HAP-1 (cell line): ENCODE measurements around the gene ST3GAL3.
A peak's percentile ranks its signal among the peaks of the same experiment; 100 is the strongest.

Experiments used
- DNase-seq, 2 experiments: peaks; one replicate each; pipeline ENCODE4 v3.0.0-alpha.2; 2016 to 2020; ENCODE audit warnings: low spot score in 2 of 2
- H3K27me3 ChIP-seq: fragments of 250-450 bp; sonication (Bioruptor Pico); 2 replicates; pipeline ENCODE4 v1.5.1; 2020; ENCODE audit warnings: low read depth, mild to moderate bottlenecking, moderate library complexity
- H3K36me3 ChIP-seq: fragments of 250-450 bp; sonication (Bioruptor Pico); replicated peaks from 2 replicates; pipeline ENCODE4 v1.5.1; 2020; ENCODE audit warnings: mild to moderate bottlenecking
- H3K4me1 ChIP-seq: fragments of 250-450 bp; sonication (Bioruptor Pico); 2 replicates; pipeline ENCODE4 v1.5.1; 2020; ENCODE audit warnings: mild to moderate bottlenecking
- H3K4me3 ChIP-seq: fragments of 250-450 bp; sonication (Bioruptor Pico); 2 replicates; pipeline ENCODE4 v1.5.1; 2020; ENCODE audit warnings: mild to moderate bottlenecking, moderate library complexity
- H3K9me3 ChIP-seq: fragments of 250-450 bp; sonication (Bioruptor Pico); 2 replicates; pipeline ENCODE4 v1.5.1; 2020; ENCODE audit warnings: mild to moderate bottlenecking, moderate library complexity
- in situ Hi-C: fragments of 300-500 bp; cut with MboI; formaldehyde crosslinking; loops from 3 replicates; pipeline ENCODE4 v1.14.3; 2020; ENCODE audit warnings: low sequenced_read_pairs, inconsistent platforms, mixed read lengths

The ST3GAL3 gene

GRCh38 chr1:43913051-43913501 is 205.7 kb downstream of the ST3GAL3 start:
- Histone ChIP-seq H3K9me3 (no peaks in the 10 kb centered on the region), H3K4me3 (no peak overlapping the region), H3K36me3 (no peaks in the 10 kb centered on the region), H3K27me3 (no peaks in the 10 kb centered on the region), H3K4me1 (peaks cover 6% of the 10 kb centered on the region)
- in situ Hi-C loops: no loop called here
- DNase-seq: peak; percentile 54 to 57

GRCh38 chr1:43913666-43914360 is 206.5 kb downstream of the ST3GAL3 start:
- no peak for DNase-seq
- in situ Hi-C loops: no loop called here
- H3K27me3 ChIP-seq: no peaks in the 10 kb centered on the region
- H3K9me3 ChIP-seq: no peaks in the 10 kb centered on the region
- H3K4me1 ChIP-seq: peaks cover 6% of the 10 kb centered on the region
- no peak overlapping the region for H3K4me3 ChIP-seq
- no peaks in the 10 kb centered on the region for H3K36me3 ChIP-seq

- in situ Hi-C loops: no loop called here
- no peak for DNase-seq
- Histone ChIP-seq H3K4me1 (peaks cover 6% of the 10 kb centered on the region), H3K36me3 (no peaks in the 10 kb centered on the region), H3K4me3 (no peak overlapping the region), H3K27me3 (no peaks in the 10 kb centered on the region), H3K9me3 (no peaks in the 10 kb centered on the region)
Observed at GRCh38 chr1:43914576-43915525, 207.5 kb downstream of the ST3GAL3 start.

GRCh38 chr1:43919906-43920305 is 212.6 kb downstream of the ST3GAL3 start:
- in situ Hi-C loops: no loop called here
- DNase-seq: no peak
- Histone ChIP-seq H3K36me3 (no peaks in the 10 kb centered on the region), H3K9me3 (no peaks in the 10 kb centered on the region), H3K4me1 (no peaks in the 10 kb centered on the region), H3K4me3 (no peak overlapping the region), H3K27me3 (no peaks in the 10 kb centered on the region)

- no peaks in the 10 kb centered on the region for H3K27me3 ChIP-seq
- H3K4me3 ChIP-seq: no peak overlapping the region
- H3K9me3 ChIP-seq: no peaks in the 10 kb centered on the region
- H3K4me1 ChIP-seq: no peaks in the 10 kb centered on the region
- in situ Hi-C loops: no loop called here
- H3K36me3 ChIP-seq: no peaks in the 10 kb centered on the region
- DNase-seq: no peak
Observed at GRCh38 chr1:43921022-43921421, 213.7 kb downstream of the ST3GAL3 start.

GRCh38 chr1:43924516-43924915 is 217.2 kb downstream of the ST3GAL3 start:
- Histone ChIP-seq H3K36me3 (no peaks in the 10 kb centered on the region), H3K9me3 (no peaks in the 10 kb centered on the region), H3K27me3 (no peaks in the 10 kb centered on the region), H3K4me1 (no peaks in the 10 kb centered on the region), H3K4me3 (no peak overlapping the region)
- no peak for DNase-seq
- in situ Hi-C loops: no loop called here

GRCh38 chr1:43925846-43926245 is 218.5 kb downstream of the ST3GAL3 start:
- DNase-seq: no peak
- Histone ChIP-seq H3K9me3 (no peaks in the 10 kb centered on the region), H3K27me3 (no peaks in the 10 kb centered on the region), H3K4me1 (no peaks in the 10 kb centered on the region), H3K4me3 (no peak overlapping the region), H3K36me3 (no peaks in the 10 kb centered on the region)
- in situ Hi-C loops: loop anchor here (25.0 kb wide), 1 partner anchor 389 kb away; the partner anchor contains the start of gene PTPRF

- peak in 1 of 2 experiments; percentile 41 for DNase-seq
- H3K4me1 ChIP-seq: peaks cover 3% of the 10 kb centered on the region; the same call in 1 of the 2 replicates
- no peaks in the 10 kb centered on the region for H3K36me3 ChIP-seq
- H3K4me3 ChIP-seq: no peak overlapping the region
- no peaks in the 10 kb centered on the region for H3K27me3 ChIP-seq
- in situ Hi-C loops: loop anchor here (5.0 to 25.0 kb wide), 2 partner anchors 158 to 393 kb away; partner anchors contain the start of gene PTPRF
- H3K9me3 ChIP-seq: no peaks in the 10 kb centered on the region
Observed at GRCh38 chr1:43930168-43930948, 223.0 kb downstream of the ST3GAL3 start.

GRCh38 chr1:43930949-43931275 is 223.6 kb downstream of the ST3GAL3 start:
- Histone ChIP-seq H3K27me3 (no peaks in the 10 kb centered on the region), H3K36me3 (no peaks in the 10 kb centered on the region), H3K4me3 (no peak overlapping the region), H3K9me3 (no peaks in the 10 kb centered on the region), H3K4me1 (peaks cover 3% of the 10 kb centered on the region; the same call in 1 of the 2 replicates)
- in situ Hi-C loops: loop anchor here (5.0 to 25.0 kb wide), 2 partner anchors 159 to 394 kb away; partner anchors contain the start of gene PTPRF
- DNase-seq: no peak

- in situ Hi-C loops: loop anchor here (5.0 to 25.0 kb wide), 2 partner anchors 160 to 395 kb away; partner anchors contain the start of gene PTPRF
- Histone ChIP-seq H3K4me1 (peaks cover 3% of the 10 kb centered on the region; the same call in 1 of the 2 replicates), H3K4me3 (no peak overlapping the region), H3K9me3 (no peaks in the 10 kb centered on the region), H3K27me3 (no peaks in the 10 kb centered on the region), H3K36me3 (no peaks in the 10 kb centered on the region)
- DNase-seq: no peak
Observed at GRCh38 chr1:43931711-43932660, 224.7 kb downstream of the ST3GAL3 start.

- H3K4me3 ChIP-seq: no peak overlapping the region
- H3K9me3 ChIP-seq: no peaks in the 10 kb centered on the region
- H3K36me3 ChIP-seq: no peaks in the 10 kb centered on the region
- DNase-seq: no peak
- H3K27me3 ChIP-seq: no peaks in the 10 kb centered on the region
- peaks cover 3% of the 10 kb centered on the region; the same call in 1 of the 2 replicates for H3K4me1 ChIP-seq
- in situ Hi-C loops: loop anchor here (5.0 to 25.0 kb wide), 2 partner anchors 161 to 396 kb away; partner anchors contain the start of gene PTPRF
Observed at GRCh38 chr1:43932786-43933385, 225.6 kb downstream of the ST3GAL3 start.
